ENCODE measurements around the gene CDH22.

CDH22 gene

DNA sequence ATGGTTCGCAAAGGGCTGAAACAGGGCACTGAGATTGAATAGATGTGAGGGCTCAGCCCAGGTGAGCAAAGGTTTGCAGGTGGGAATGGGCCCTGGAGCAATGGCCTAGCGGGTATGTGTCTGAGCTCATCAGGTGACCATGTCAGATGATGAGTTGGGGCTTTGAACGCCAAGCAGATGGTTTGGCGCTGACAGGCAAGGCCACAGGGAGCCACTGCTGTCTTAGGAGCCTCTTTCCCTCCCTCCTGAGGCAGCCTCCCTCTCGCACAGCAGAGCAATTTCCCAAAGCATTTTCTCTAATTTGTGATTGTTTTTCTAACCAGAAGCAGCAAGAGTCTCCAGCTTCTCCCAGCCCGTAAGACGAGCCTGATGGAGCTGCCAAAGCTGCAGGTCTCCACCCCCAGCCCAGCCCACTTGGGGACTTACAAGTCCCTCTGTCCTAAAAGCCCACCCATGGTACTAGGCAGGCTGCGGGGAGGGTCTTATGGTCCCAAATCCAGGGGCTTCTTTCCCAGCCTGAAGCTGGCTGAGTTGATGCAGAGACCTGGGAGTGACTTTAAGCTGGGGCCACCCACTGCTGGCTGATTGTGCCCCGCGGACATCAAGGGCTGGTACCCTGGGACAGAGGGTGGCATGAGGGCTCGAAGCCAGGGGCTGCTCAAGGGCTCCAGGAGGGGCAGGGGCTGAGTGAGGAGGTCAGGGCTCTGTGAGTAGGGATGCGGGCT lies 11.6 kb downstream of the CDH22 start:
- FAIRE-seq = no peak

- no peak for FAIRE-seq
Observed at GRCh38 chr20:46293084-46293483, 15.2 kb downstream of the CDH22 start.

DNA sequence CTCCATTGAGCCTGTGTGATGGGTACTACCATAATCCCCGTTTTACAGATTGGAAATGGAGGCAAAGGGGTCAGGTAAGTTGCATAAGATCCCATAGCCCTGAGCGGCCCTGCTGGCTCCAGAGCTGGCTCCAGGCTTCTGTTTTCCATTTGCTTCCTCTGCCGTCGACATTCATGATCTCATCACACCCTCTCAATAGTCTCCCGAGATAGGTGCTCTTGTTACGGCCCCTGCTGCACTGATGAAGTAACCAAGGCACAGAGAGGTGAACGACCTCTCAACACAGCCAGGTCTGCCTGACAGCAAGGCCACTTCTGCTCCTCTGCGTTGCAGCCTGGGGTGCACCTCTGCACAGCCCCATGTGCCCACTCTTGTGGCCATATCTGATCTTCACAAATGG lies 16.9 kb downstream of the CDH22 start:
- no peak for FAIRE-seq

DNA sequence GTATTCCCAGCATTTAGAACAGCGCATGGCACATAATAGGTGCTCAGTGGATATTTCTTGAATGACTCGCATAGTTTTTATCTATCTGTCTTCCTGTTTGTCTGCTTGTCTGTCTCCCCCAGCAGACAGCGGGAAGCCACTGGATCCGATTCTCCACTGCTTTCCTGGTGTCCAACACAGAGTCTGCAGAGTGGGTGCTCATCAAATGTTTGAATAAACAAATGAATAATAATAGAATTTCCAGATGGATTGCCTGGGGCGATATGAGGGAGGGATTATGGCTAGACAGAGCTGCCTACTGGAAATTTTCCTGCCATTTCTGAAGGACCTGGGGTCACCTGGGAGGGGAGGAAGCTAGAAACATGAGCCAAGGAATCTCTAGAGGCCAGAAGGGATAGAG lies 18.9 kb downstream of the CDH22 start:
- no peak for FAIRE-seq

DNA sequence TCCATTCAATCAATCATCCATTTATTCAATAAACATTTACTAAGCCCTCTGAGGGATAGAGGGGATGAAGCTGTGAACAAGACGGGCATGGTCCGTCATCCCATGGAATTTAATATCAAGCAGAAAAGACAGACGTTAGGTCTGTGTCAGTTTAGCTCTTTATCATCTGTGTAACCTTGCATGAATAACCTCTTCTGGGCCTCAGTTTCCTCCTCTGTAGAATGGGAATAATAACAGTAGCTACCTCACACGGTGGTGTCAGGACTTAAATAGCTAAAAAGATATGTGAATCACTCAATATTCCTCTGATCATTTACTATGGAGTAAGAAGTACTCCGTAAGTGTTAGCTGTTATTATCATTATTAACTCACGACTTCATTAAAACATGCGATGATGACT lies 21.3 kb downstream of the CDH22 start:
- FAIRE-seq = no peak

GRCh38 chr20:46286382-46286781 lies 21.9 kb downstream of the CDH22 start:
- FAIRE-seq = no peak

DNA sequence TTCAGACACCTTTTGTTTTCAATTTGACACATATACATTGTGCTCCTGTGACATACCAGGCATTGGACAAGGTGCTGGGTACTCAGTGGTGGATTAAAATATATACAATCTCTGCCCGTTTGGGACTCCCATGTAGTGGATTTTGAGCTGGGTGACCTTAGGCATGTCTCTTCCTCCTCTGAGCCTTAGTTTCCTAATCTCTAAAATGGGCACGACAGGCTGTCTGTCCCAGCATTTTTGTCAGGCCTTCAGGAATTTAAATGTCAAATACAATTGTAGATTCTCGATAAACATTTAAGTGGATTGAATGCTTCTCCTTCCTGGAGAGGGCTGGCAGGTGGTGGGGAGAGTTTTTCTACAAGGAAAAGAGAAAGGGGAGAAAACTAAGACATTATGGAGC lies 22.6 kb downstream of the CDH22 start:
- no peak for FAIRE-seq

GRCh38 chr20:46285072-46285471 lies 23.2 kb downstream of the CDH22 start:
- no peak for FAIRE-seq

GRCh38 chr20:46284040-46284427 lies 24.3 kb downstream of the CDH22 start:
- FAIRE-seq = no peak

GRCh38 chr20:46283426-46284039 lies 24.8 kb downstream of the CDH22 start:
- FAIRE-seq = no peak

DNA sequence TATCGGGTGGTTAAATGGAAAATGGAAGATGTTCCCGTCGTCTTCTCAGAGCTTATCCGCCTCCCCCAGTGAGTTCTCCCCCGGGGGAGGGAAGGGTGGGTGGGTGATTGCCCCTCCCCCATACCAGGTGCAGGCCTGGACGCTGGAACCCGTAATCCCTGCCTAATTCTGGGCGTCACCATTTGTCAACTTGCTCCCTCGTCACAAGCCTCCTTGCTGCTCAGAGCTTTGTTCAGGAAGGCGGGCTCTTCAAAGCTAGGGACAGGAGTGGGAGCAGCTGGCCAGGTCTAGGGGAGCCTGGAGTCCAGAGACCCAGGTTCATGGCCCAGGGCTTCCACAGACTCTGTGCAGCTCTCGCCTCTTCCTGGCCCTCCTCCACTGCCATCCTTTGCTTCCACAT lies 25.6 kb downstream of the CDH22 start:
- FAIRE-seq = no peak

DNA sequence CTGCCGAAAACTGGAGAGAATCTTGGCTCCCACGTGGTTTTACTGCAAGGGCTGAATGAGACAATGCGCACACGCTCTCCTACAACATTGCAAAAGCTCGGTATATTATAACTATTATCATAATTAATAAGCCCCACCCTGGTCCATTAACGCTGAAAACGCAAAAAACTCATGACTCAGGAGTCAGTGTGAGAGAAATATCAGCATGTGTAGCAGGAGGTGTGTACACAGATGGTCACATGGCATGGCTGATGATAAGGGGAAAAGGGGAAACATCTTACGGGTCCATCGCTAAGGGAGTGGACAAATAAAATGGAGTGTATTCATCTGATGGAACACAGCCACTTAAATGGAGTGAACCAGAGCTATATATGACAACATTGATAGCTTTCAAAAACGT lies 29.2 kb downstream of the CDH22 start:
- FAIRE-seq = no peak

DNA sequence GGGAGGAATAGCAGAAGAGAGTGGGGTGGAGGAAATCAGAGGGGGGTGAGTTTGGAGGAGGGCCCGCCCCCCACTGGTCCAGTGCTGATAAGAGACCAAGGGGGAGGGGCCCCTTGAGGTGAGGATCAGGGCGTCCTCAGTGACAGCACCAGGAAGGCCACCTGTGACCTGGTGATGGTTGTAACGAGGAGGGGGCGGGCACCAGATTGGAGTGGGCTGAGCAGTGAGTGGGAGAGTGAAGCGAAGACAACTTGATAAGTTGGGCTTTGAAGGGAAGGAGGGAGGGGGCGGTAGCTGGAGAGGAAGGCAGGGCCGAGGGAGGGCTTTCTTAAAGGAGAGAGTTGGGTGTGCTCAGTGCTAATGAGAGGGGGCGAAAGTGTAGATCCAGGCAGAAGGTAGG lies 30.7 kb downstream of the CDH22 start:
- FAIRE-seq = no peak

GRCh38 chr20:46276531-46276930 lies 31.8 kb downstream of the CDH22 start:
- no peak for FAIRE-seq

- FAIRE-seq = no peak
Observed at GRCh38 chr20:46275091-46275490, 33.2 kb downstream of the CDH22 start.

DNA sequence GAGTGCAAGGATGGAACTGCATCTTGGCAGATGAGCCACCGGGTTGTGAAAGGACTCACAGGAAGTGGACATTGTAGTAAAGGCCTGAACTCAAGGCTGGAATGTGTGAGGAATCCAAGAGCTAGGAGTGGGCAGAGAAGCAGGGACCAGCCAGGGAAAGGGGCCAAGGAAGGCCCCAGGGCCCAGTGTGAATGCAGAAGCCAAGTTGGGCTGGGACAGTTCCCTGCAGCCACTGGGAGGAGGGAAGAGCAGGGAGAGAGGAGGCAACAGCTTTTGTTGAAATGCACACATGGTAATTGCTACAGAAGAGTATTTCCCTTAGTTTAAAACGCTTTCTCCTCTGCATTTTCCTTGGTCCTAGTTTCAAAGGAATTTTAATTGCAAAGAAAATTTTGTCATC lies 34.6 kb downstream of the CDH22 start:
- no peak for FAIRE-seq

- FAIRE-seq = no peak
Observed at GRCh38 chr20:46272389-46273047, 35.8 kb downstream of the CDH22 start.

DNA sequence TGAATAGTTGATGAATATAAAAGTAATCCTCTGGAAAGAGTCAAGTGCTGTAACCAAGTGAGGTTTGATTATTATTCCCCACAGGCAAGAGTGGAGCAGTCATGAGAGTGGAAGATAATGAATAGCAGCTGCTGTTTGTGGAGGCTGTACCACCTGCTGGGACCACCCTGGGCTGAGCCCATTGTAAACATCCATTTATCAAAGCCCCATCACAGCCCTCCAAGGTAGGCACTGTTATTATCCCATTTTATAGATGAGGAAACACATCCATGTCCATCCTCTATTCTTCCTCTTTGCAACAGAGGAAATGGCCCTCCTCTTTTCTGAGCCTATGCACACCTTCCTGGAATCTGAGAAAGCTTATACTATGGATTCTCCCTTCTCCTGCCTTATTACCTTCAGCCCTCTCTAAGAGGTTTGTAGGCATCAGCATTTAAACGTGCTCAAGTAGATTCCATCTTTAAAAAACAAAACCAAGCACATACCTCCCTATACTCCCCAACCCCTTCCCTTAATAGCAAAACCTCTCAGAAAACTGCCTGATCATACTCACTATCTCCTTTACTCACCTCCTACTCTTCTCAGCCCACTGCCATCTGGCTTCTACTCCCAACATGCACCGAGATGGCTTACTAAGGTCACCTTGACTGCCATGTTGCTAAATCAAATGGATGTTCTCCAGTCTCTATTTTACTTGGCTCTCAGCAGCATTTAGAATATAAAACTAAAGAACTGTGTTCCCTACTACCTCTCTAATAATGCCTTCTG lies 37.1 kb downstream of the CDH22 start:
- no peak for FAIRE-seq

GRCh38 chr20:46269372-46269771 lies 38.9 kb downstream of the CDH22 start:
- no peak for FAIRE-seq

DNA sequence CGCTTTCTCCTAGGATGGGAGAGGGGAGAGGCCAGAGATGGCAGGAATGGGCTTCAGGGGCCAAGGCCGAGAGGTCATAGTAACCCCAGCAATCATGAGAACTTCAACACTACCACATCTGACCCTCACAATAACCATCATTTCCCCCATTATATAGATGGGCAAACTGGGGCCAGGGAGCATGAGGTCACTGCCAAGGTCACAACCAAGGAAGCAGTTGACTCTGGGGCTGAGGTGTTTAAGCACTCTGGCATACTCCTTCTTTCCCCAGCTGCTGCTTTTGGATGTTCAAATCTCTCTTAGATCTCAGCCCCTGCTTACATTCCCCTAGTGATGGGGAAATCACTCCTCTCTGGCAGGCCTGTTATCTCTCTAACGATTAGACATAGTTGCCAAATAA lies 39.6 kb downstream of the CDH22 start:
- no peak for FAIRE-seq

GRCh38 chr20:46268131-46268614 lies 40.1 kb downstream of the CDH22 start:
- FAIRE-seq = no peak

GRCh38 chr20:46267108-46268105 lies 40.9 kb downstream of the CDH22 start:
- FAIRE-seq = no peak

Data from endometrium (tissue), 2 donors.